SH-SY5Y (cell line): ENCODE measurements around the gene RSRC1.

Source experiments
- GATA2 ChIP-seq: IDR thresholded peaks from 2 replicates; pipeline ENCODE4 v1.6.1; 2011; ENCODE audit warnings: mild to moderate bottlenecking, low read depth, low read length
- GATA3 ChIP-seq: IDR thresholded peaks from 2 replicates; pipeline ENCODE4 v1.6.1; 2011; ENCODE audit warnings: low read depth, mild to moderate bottlenecking, low read length, moderate library complexity

RSRC1 gene

DNA sequence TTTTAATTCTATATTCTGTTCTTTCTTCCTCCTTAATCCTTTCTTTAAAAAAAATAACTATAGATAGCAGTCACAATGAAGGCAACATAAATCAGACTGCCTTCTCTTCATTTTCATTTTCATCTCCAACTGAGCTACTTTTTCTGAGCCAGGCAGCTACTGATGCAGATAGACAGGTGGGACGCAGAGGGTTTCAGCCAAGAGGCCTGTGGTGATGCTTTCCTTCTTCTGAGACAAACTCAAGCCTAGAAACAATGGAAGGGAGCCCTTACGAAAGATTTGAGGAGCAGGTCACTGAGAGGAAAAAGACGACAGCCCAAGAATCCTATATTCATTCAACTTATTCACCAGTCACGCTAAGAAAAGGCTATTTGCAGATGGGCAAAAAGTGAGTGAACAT lies 241.1 kb downstream of the RSRC1 start:
- TF ChIP-seq GATA2 (no peak), GATA3 (no peak)

DNA sequence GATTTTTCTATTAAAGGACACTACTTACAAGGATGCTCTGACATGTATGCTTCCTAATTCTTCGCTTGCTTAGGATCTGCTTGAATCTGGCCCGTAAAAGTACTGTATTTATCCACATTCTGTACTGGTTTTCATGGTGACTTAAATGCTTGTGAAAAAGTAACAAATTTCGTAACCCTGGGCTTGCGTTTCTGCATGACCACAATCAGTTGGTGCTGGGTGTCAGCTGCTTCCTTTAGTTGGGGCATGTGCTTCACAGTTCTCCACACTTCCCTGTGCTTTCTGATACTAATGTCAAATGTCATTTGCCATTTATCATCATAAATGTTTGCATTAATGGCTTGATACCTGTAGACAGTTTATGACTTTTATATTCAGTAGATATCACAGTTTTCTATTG lies 242.7 kb downstream of the RSRC1 start:
- TF ChIP-seq GATA3: no peak
- no peak for TF ChIP-seq GATA2

DNA sequence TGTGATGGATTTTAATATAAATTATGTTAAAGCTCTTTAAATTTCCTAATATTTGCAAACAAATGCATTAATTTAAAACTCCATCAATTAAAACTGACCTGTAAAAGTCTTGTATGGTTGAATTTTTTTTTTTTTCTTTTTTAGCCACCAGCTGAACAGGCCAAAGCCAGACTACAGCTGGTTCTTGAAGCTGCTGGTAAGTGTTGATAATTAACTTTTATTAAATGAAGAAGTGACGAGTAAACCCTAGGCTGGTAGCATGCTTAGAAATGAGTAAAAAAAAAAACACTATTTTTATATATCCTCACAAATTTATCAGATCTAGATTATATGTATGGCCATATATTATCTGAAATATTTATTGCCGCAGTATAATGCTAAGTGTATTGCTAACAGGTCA lies 244.8 kb downstream of the RSRC1 start:
- TF ChIP-seq GATA3: no peak
- no peak for TF ChIP-seq GATA2

DNA sequence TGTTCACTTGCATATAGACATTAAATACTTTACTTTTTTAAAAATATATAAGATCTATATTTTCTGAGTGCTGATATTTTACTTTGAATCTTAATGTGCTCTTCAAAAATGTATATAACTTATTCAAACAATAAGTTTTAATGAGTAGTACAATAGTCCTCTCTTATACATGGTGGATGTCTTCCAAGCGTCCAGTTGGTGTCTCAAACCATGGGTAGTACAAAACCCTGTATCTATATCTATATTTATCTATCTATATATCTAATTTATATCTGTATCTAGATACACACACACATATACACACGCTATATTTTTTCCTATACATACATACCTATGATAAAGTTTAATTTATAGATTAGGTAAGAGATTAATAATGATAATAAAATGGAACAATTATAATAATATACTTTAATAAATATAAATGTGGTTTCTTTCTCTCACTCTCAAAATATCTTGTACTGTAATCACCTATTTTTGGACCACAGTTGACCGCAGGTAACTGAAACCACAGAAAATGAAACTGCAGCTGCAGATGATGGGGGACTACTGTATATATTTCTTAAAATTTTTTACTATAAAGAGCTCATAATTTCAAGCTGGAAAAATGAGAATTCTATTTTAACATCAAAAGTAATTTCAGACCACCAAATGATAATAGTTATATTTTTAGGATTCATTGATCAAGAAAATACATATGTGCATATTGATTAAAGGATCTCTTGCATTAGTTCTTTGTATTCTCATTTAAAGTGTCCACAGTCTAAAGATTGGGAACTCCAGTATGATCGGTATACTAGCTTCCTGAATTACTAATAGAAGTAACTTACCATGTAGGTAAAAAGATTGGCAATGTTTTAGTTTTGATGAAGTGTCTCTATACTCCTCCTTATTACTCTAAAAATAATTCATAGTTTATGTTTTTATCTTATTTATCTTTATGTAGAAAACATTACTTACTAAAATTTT lies 246.0 kb downstream of the RSRC1 start:
- TF ChIP-seq GATA2 (no peak), GATA3 (no peak)

DNA sequence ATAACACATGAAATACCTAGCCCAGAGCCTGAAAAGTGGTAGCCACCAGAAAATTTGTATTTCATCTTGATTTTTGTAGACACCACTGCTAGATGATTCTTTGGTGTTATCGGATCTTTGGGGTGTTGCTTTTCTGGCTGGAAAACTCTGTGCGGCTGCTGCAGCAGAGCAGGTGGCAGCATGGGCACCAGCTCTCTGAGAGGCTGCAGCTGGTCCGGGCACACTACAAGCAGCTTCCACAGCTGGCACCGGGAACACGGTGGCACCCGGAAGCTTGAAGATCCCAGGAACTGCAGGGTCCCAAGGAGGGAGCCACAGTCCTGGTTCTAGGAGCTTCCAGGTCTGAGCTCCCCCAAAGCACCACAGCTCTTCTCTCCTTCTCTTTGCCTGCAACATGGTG lies 249.4 kb downstream of the RSRC1 start:
- no peak for TF ChIP-seq GATA2
- no peak for TF ChIP-seq GATA3

DNA sequence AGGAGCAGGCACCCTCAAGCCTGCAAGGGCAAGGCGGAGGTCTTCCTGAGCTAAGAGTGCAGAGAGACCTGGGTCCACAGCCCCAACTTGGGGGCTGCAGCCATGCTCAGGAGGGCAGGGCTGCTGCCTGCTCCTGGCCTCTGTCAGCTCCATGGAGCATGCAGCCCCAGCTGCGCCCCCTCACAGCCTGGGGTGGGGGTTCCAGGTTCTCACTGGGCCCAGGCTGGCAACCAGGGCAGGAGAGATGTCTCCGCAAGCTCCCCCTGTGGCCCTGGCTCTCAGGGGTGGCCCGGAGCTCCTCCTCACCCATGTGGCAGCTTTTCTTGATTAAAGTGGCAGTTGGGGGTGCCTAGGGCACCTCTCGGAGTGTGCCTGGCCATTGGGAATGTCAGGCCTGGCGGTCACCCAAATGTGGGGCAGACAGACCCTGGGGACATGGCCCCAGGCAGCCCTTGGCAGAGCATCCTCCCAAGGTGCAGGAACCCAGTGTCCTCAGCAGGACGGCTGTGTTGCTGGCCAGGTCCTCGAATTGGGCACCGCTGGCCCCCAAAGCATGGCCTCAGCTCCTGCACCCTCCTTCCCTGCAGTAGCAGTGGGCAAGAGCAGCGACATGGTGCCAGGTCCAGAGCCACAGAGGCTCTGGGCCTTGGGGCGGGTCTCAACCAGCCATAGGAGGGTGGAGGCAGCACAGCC lies 251.0 kb downstream of the RSRC1 start:
- TF ChIP-seq GATA2 (no peak), GATA3 (no peak)

DNA sequence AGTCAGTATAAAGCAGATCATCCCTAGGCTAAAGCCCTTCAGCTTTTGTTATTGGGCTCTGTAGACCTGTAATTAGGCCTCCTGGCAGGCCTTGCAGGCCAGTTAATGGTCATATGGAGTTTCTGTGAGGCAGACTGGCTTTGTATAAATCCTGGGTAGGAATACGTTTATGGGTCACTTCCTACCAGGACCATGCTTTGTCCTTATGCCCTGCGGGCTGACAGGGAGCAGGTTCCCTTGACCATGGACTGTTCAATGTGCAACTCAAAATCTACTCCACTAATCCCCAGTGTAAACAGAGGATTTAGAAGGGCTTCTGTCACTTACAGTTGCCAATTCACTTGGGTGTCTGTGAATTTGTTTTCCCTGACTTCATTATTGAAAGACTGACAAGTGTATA lies 258.4 kb downstream of the RSRC1 start:
- TF ChIP-seq GATA2 (no peak), GATA3 (no peak)

DNA sequence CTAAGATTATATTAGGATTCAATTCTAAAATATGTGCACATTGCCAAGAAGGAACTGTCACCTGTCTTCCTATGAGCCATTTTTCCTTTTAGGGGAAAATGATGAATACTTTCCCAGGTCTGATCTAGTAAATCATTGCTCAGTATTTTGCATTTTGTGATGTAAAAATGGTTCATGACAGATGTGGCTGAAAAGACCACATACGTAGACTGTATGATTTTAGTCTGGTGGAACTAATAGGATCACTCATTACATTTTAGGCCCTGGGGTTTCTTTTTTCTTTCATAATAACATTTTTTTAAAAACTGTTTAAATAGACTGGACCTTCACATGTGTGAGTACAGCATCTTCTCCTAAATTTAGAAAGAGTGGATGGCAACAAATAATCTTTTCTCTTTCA lies 259.4 kb downstream of the RSRC1 start:
- TF ChIP-seq GATA3 (no peak), GATA2 (no peak)

DNA sequence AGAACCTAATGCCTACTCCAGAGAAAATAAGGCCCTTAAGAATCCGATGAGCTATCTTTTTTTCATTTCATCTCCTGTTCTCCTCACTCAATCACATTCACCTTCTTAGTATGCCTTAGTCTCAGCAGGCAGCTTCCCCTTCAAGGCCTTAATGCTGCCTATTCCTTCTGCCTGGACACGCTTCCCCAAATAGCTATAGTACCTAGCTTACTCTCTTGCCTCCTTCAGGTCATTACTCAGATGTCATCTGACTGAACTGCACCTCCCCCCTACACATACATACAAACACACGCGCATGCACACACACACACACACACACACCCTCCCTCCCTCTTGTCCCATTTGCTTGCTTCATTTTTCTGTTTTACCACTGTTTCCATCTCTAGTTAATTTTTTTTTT lies 269.6 kb downstream of the RSRC1 start:
- TF ChIP-seq GATA3: no peak
- no peak for TF ChIP-seq GATA2

DNA sequence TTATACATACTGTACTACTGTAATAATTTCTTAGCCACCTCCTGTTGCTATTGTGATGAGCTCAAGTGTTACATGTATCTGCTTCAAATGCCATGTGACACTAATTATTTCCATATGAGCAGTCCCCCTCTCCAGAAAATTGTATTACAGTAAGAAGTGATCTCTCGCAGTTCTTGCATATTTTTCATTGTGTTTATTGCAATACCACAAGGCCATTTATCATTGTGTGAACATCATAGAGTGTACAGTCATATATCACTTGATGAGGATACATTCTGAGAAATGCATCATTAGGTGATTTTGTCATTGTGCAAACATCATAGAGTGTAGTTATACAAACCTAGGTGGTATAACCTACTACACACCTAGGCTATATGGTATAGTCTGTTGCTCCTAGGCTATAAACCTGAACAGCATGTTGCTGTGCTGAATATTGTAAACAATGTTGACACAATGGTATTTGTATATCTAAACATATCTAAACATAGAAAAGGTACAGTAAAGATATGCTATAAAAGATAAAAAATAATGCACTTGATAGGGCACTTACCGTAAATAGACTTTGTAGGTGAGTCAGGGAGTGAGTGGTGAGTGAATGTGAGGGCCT lies 271.5 kb downstream of the RSRC1 start:
- TF ChIP-seq GATA2: no peak
- no peak for TF ChIP-seq GATA3

DNA sequence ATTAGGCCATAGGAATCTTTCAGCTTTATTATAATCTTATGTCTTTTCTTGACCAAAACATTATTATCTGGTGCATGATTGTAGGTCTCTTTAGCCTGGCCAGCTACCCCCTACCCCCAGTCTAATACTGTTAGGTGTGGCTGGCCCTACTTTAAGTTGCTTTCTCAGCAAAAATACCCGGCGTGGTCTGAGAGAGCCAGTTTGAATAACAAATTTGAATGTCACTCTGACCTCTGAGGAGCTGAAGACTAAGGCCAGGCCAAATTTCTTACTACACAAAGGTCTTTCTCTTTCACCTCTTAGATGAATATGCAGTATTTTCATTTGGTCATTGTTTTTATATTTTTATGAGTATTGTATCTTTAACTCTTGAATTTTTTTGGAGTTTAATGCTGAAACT lies 272.6 kb downstream of the RSRC1 start:
- TF ChIP-seq GATA3: no peak
- no peak for TF ChIP-seq GATA2

DNA sequence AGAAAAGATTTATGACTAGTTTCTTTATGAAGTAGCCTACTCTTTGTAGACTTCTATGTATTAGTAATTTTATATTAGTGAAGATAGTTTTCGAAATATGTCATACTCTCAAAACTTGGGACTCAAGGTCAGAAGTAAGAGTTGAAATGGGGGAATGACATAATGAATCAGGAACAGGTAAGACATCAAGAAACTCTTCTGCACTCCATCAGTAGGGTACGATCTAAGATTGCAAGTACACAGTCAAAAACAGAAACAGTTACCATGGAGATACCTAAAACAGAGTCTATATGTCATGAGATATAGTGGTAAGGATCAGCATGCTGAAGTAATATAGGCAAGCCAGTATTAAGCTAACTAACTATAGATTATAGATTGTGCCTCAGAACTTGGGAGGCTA lies 274.1 kb downstream of the RSRC1 start:
- TF ChIP-seq GATA3: no peak
- no peak for TF ChIP-seq GATA2

DNA sequence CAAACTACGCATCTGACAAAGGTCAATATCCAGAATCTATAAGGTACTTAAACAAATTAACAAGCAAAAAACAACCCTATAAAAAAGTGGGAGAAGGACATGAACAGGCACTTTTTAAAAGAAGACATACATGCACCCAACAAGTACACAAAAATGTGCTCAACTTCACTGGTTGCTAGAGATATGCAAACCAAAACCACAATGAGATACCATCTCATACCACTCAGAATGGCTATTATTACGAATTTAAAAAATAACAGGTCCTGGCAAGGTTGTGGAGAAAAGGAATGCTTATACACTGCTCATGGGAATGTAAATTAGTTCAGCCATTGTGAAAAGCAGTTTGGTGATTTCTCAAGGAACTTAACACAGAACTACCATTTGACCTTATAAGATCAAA lies 285.5 kb downstream of the RSRC1 start:
- TF ChIP-seq GATA2: no peak
- TF ChIP-seq GATA3: no peak

DNA sequence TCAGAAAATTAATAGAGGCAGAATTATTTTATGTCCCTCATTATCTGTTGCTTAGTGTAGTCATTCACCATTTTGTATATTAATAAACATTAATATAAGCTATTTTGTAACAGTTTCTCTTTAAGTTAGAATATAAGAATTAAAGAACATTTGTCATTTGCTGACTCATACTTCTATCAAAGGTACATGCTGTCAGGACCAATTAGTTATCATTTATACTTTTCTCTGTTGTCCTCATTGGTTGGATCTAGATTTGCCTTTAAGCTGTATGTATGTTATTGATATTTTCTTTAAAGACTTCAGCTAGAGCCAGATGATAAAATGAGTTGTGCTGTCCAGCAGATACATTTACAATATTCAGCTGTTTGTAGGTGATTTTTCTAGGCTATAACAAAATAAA lies 292.7 kb downstream of the RSRC1 start:
- TF ChIP-seq GATA2: no peak
- no peak for TF ChIP-seq GATA3
